CD4-positive, alpha-beta T cell treated with Interleukin-17A for 4 hours (primary cell): ENCODE data around the gene LNX1.
"Not testable (repeated sequence)": the region's sequence is repeated elsewhere in the genome, so short reads cannot be mapped to it uniquely, and the experiment has no call there.

Experiments
- DNase-seq: peaks from one replicate; pipeline ENCODE4 v3.0.0-alpha.2; 2020; ENCODE audit warnings: mixed read lengths

Gene LNX1

GRCh38 chr4:53455766-53456165 lies 135.5 kb downstream of the LNX1 start:
- no peak for DNase-seq

GRCh38 chr4:53453385-53453784 lies 137.9 kb downstream of the LNX1 start:
- DNase-seq = no peak

DNA sequence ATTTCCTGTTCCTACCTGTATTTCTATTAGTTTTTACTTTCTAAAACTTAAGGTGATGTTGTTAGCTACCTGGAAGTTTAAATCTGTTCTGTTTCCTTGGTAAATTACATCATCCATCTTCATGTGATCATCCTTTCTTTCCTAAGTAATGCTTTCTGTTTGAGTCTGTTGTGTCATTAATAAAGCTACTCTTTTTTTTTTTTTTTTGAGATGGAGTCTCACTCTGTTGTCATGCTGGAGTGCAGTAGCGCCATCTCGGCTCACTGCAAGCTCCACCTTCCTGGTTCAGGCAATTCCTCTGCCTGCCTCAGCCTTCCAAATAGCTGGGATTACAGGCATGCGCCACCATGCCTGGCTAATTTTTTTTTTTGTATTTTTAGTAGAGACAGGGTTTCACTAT lies 140.5 kb downstream of the LNX1 start:
- no peak for DNase-seq

DNA sequence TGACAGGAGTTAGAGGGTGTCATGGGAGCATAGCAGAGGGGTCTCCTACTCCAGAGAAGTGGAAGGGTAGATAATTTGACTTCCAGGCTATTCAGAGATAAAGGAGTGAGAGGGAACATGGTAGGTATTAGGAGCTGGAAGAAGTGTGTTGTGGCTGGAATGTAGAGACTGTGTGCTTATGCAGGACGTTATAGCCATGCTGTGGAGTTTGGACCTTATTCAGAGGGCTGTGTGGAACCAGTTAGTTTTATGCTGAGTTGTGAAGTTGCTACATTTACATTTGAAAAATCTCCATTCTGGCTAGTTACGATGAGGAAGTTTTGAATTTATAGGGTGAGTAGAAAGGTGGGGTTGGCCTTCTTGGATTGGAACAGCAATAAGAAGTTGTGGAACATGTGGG lies 146.3 kb downstream of the LNX1 start:
- no peak for DNase-seq

- no peak for DNase-seq
Observed at GRCh38 chr4:53441564-53441963, 149.7 kb downstream of the LNX1 start.

- no peak for DNase-seq
Observed at GRCh38 chr4:53436251-53436650, 155.0 kb downstream of the LNX1 start.

- DNase-seq = no peak
Observed at GRCh38 chr4:53432528-53433424, 158.5 kb downstream of the LNX1 start.

DNA sequence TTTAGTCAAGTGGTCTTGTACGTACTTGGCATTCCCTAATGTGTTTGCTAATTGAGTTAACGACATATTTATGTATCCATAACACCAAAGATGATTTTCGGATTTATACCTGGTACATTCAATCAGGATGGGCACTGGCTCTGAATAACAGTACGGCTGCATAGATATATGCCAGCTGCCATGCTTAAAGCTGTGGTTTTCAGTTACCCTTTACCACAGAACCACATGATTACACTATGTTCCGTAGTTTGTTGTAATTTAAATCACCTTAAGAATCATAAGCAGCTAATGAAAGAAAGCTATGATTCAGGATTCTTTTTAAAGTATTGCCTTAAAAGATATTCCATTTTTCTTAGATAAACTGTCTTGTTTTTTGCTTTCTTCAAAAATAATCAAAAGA lies 160.2 kb downstream of the LNX1 start:
- no peak for DNase-seq

DNA sequence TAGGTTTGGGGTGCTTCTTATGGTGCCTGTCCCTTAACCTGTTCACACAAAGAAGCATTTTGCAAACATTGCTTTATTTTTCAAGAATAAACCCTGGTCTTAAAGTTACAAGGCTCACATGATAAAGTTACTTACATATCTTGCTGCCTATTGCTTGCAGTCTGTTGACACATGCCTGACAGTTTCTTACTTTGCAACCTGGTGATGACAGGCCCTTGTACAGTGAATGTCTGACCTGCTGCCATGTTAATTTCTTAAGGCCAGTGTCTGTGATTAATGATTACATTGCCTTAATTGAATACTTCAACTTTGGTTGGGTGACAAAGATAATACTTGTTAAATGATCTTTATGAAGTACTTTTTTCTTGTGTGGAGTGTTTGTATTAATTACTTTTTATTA lies 163.9 kb downstream of the LNX1 start:
- no peak for DNase-seq

GRCh38 chr4:53424280-53424679 lies 167.0 kb downstream of the LNX1 start:
- DNase-seq = no peak

- no peak for DNase-seq
Observed at GRCh38 chr4:53422367-53422766, 168.9 kb downstream of the LNX1 start.

DNA sequence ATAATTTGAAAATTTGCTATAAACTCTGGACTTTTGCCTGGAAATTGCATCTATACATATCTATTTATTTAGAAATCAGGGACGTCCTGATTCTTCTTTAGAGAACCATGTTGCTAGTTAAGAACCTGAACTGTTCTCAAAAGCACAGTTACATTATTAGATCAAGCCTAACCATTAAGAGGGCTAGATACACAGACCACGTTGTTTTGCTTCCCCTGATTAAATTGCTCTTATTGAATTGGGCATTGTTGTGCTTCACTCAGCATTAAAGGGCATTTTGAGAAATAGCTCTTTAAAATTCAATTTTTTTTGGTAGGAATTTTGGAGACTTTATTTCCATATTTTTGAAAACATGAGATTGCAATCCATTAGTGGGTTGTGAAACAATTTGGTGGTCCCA lies 169.5 kb downstream of the LNX1 start:
- DNase-seq = no peak

DNA sequence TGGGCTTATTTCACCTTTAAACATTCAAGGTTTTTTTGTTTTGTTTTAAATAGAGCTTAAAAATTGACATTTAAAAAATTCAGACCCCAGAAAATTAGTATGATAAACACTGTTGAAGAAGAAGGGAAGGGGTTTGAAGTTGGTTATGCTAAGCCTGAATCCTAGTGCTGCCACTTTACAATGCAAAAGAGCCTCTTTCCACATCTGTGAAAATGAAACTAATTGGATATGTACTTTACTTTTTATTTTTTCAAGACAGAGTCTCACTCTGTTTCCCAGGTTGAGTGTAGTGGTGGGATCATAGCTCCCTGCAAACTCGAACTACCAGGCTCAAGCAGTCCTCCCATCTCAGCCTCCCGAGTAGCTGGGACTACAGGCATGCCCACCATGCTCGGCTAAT lies 172.1 kb downstream of the LNX1 start:
- no peak for DNase-seq

DNA sequence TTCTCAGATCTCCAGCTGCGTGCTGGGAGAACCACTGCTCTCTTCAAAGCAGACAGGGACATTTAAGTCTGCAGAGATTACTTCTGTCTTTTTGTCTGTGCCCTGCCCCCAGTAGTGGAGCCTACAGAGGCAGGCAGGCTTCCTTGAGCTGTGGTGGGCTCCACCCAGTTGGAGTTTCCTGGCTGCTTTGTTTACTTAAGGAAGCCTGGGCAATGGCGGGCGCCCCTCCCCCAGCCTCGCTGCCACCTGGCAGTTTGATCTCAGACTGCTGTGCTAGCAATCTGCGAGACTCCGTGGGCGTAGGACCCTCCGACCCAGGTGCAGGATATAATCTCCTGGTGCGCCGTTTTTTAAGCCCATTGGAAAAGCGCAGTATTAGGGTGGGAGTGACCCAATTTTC lies 181.8 kb downstream of the LNX1 start:
- DNase-seq = not testable (repeated sequence)
